GM23338 (cell line): ENCODE measurements around the gene CNPY2. TPM values are rescaled to one million over a fixed set of nuclear protein-coding genes. Genes with fewer than 3 reads are reported as not detected.
A peak's percentile ranks its signal among the peaks of the same experiment; 100 is the strongest.

Source experiments
- ATAC-seq: fragments of 200-7000 bp; cut with Tn5 transposase; 3 replicates; pipeline ENCODE4 v1.9.1; 2020
- DNase-seq: peaks from one replicate; pipeline ENCODE4 v3.0.0-alpha.2; 2015; ENCODE audit warnings: low spot score
- H2AFZ ChIP-seq: fragments of 200-600 bp; sonication (generic); 2 replicates; pipeline ENCODE4 v1.8.0; 2016; ENCODE audit warnings: antibody characterized with exemption, mild to moderate bottlenecking, moderate library complexity
- H3F3A ChIP-seq: fragments of 200-600 bp; sonication (generic); replicated peaks from 2 replicates; pipeline ENCODE4 v1.8.0; 2017; ENCODE audit warnings: antibody characterized with exemption, mixed run types, low read depth
- H3K27ac ChIP-seq: fragments of 200-600 bp; sonication (generic); 2 replicates; pipeline ENCODE4 v1.6.1; 2016; ENCODE audit warnings: low read depth
- H3K27me3 ChIP-seq: fragments of 200-600 bp; sonication (generic); 2 replicates; pipeline ENCODE4 v1.8.0; 2016; ENCODE audit warnings: mild to moderate bottlenecking, mixed run types, moderate library complexity; ENCODE audit not compliant: insufficient read depth
- H3K36me3 ChIP-seq: fragments of 200-600 bp; sonication (generic); 2 replicates; pipeline ENCODE4 v1.8.0; 2016; ENCODE audit warnings: mild to moderate bottlenecking; ENCODE audit not compliant: insufficient read depth
- H3K4me1 ChIP-seq: fragments of 200-600 bp; sonication (generic); 2 replicates; pipeline ENCODE4 v1.8.0; 2016; ENCODE audit warnings: mild to moderate bottlenecking, moderate library complexity; ENCODE audit not compliant: insufficient read depth
- H3K4me2 ChIP-seq: fragments of 200-600 bp; sonication (generic); 2 replicates; pipeline ENCODE4 v1.7.1; 2017; ENCODE audit warnings: mixed run types
- H3K4me3 ChIP-seq: fragments of 200-600 bp; sonication (generic); 2 replicates; pipeline ENCODE4 v1.6.1; 2016; ENCODE audit warnings: mixed run types
- H3K79me2 ChIP-seq: fragments of 200-600 bp; sonication (generic); replicated peaks from 2 replicates; pipeline ENCODE4 v1.8.0; 2017; ENCODE audit warnings: mild to moderate bottlenecking; ENCODE audit not compliant: insufficient read depth
- H3K9me2 ChIP-seq: fragments of 200-600 bp; sonication (generic); 2 replicates; pipeline ENCODE4 v1.8.0; 2017; ENCODE audit not compliant: insufficient read depth
- H4K20me1 ChIP-seq: fragments of 200-600 bp; sonication (generic); replicated peaks from 2 replicates; pipeline ENCODE4 v1.8.0; 2017; ENCODE audit warnings: mild to moderate bottlenecking; ENCODE audit not compliant: insufficient read depth
- H3K27ac Mint-ChIP-seq: 2 replicates; pipeline ENCODE4 v1.8.0; 2020; ENCODE audit warnings: inconsistent platforms, mild to moderate bottlenecking, moderate library complexity, mixed read lengths
- H3K27me3 Mint-ChIP-seq: 3 replicates; pipeline ENCODE4 v1.8.0; 2022; ENCODE audit warnings: low read depth, mild to moderate bottlenecking, moderate library complexity, mixed read lengths, inconsistent platforms; ENCODE audit not compliant: insufficient read depth, poor library complexity
- H3K36me3 Mint-ChIP-seq: 3 replicates; pipeline ENCODE4 v1.8.0; 2021; ENCODE audit warnings: low read depth, mild to moderate bottlenecking, inconsistent platforms, moderate library complexity, mixed read lengths
- H3K4me1 Mint-ChIP-seq: 3 replicates; pipeline ENCODE4 v1.8.0; 2020; ENCODE audit warnings: mild to moderate bottlenecking, inconsistent platforms, mixed read lengths
- H3K4me3 Mint-ChIP-seq: 3 replicates; pipeline ENCODE4 v1.8.0; 2021; ENCODE audit warnings: moderate library complexity, mild to moderate bottlenecking, inconsistent platforms, mixed read lengths
- H3K9me3 Mint-ChIP-seq: 3 replicates; pipeline ENCODE4 v1.8.0; 2020; ENCODE audit warnings: moderate library complexity, mild to moderate bottlenecking, inconsistent platforms, mixed read lengths
- CREB1 ChIP-seq: fragments of 250-450 bp; sonication (Bioruptor Pico); IDR thresholded peaks from 2 replicates; pipeline ENCODE4 v1.5.0; 2020; ENCODE audit warnings: low read depth, mild to moderate bottlenecking, moderate library complexity
- ETS1 ChIP-seq: IDR thresholded peaks from 2 replicates; pipeline ENCODE4 v1.6.1; 2016; ENCODE audit warnings: antibody characterized with exemption
- POLR2AphosphoS5 ChIP-seq: IDR thresholded peaks from 2 replicates; pipeline ENCODE4 v1.6.1; 2016; ENCODE audit warnings: antibody characterized with exemption, low read depth
- ZNF114 ChIP-seq: fragments of 250-450 bp; sonication (Bioruptor Pico); IDR thresholded peaks from 2 replicates; pipeline ENCODE4 v1.5.0; 2020; ENCODE audit warnings: mild to moderate bottlenecking, moderate library complexity
- polyA plus RNA-seq: library from polyadenylated mRNA; unstranded; fragments of >200 nt; fragmentation: Nextera tagmentation; extraction: Ambion mirVana; gene quantifications from 2 replicates; pipeline ENCODE4 v1.2.1, GENCODE V29; 2016
- total RNA-seq: library from RNA; depleted of rRNA; stranded (reverse); fragments of >200 nt; shearing (Covaris generic); gene quantifications from 2 replicates; pipeline ENCODE4 v1.2.3, GENCODE V29; 2014

Gene CNPY2
- total and polyA plus RNA-seq, 2 experiments from 2014 or later: 119 to 316 TPM

- H3K36me3 Mint-ChIP-seq: peaks cover 6% of the 10 kb centered on the region; the same call in 2 of the 3 replicates
- Histone ChIP-seq H3F3A (peaks cover 17% of the 10 kb centered on the region; the same call in 1 of the 2 replicates), H3K4me1 (peaks cover 26% of the 10 kb centered on the region), H4K20me1 (no peaks in the 10 kb centered on the region), H3K4me2 (peak within 1 kb of the TSS; percentile 76), H3K27me3 (no peaks in the 10 kb centered on the region), H2AFZ (no peak within 1 kb of the TSS), H3K36me3 (no peaks in the 10 kb centered on the region), H3K79me2 (no peaks in the 10 kb centered on the region), H3K9me2 (peaks cover 19% of the 10 kb centered on the region), H3K4me3 (peak within 1 kb of the TSS; percentile 42), H3K27ac (peak within 1 kb of the TSS; percentile 91)
- peak within 1 kb of the TSS; percentile 92 for H3K27ac Mint-ChIP-seq
- H3K4me1 Mint-ChIP-seq: peaks cover 32% of the 10 kb centered on the region
- H3K9me3 Mint-ChIP-seq: no peaks in the 10 kb centered on the region
- DNase-seq (peak; percentile 85), ATAC-seq (peak; percentile 65)
- TF ChIP-seq POLR2AphosphoS5 (peak; percentile 37; the same call in 1 of the 2 replicates), ETS1 (no peak)
- peak within 1 kb of the TSS; percentile 64 for H3K4me3 Mint-ChIP-seq
- peaks cover 7% of the 10 kb centered on the region for H3K27me3 Mint-ChIP-seq
Measured at GRCh38 chr12:56338308-56339157, 22.7 kb upstream of the CNPY2 start, which contains the start of gene IL23A. IL23A (plus strand) TSS chr12:56338884; CDS start chr12:56339045, 161 bp downstream.

GRCh38 chr12:56337753-56338251 lies 22.0 kb upstream of the CNPY2 start:
- H3K27ac Mint-ChIP-seq: peak overlapping the region; percentile 86; the same call in 1 of the 2 replicates
- H3K27ac ChIP-seq: peak overlapping the region; percentile 91
- no peaks in the 10 kb centered on the region for H3K9me3 Mint-ChIP-seq
- H3F3A ChIP-seq: peaks cover 19% of the 10 kb centered on the region; the same call in 1 of the 2 replicates
- peaks cover 3% of the 10 kb centered on the region; the same call in 1 of the 2 replicates for H3K79me2 ChIP-seq
- DNase-seq: no peak
- no peaks in the 10 kb centered on the region for H4K20me1 ChIP-seq
- peak overlapping the region; percentile 51; the same call in 1 of the 3 replicates for H3K4me3 Mint-ChIP-seq
- H3K36me3 ChIP-seq: no peaks in the 10 kb centered on the region
- H3K4me1 Mint-ChIP-seq: peaks cover 38% of the 10 kb centered on the region
- peak overlapping the region; percentile 33; the same call in 1 of the 2 replicates for H3K4me3 ChIP-seq
- no peak overlapping the region for H2AFZ ChIP-seq
- H3K27me3 Mint-ChIP-seq: peaks cover 11% of the 10 kb centered on the region
- H3K4me2 ChIP-seq: peak overlapping the region; percentile 69
- H3K36me3 Mint-ChIP-seq: no peaks in the 10 kb centered on the region
- TF ChIP-seq ETS1 (no peak), ZNF114 (no peak), CREB1 (CRISPR knock-in tag) (no peak)
- ATAC-seq: no peak
- H3K27me3 ChIP-seq: no peaks in the 10 kb centered on the region
- peaks cover 30% of the 10 kb centered on the region for H3K4me1 ChIP-seq
- peaks cover 19% of the 10 kb centered on the region for H3K9me2 ChIP-seq
